Stimulated activated CD4-positive, alpha-beta T cell treated with anti-CD3 and anti-CD28 coated beads, Interleukin-1b, Interleukin-23, amount 100 ng/mL, for 24 hours (primary cell): ENCODE results near the gene TPO.
"Not testable (repeated sequence)": the region's sequence is repeated elsewhere in the genome, so short reads cannot be mapped to it uniquely, and the experiment has no call there.

ENCODE experiments used
- DNase-seq, 4 experiments: peaks; one replicate each; pipeline ENCODE4 v3.0.0-alpha.2; 2020; ENCODE audit warnings: low read depth in 4 of 4, low spot score in 1 of 4

TPO gene

DNA sequence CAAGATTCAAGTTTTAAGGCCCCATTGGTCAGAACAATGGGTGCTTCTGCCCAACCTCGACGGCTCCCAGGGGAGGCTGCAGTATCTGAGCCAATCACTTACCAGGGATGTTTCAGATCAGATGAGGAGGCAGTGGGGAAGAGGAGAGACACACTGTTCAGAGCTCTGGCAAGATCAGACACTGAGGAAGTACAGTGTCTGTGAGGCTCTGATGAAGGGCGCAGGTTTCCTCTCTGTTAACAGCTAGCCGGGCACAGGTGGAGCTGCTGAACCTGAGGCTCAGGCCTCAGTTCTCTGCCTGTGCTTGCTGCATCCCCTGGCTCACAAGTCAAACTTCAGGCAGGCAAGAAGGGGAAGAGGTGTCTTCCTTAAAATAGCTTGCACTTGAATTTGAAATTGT lies 69.7 kb downstream of the TPO start:
- DNase-seq = no peak

DNA sequence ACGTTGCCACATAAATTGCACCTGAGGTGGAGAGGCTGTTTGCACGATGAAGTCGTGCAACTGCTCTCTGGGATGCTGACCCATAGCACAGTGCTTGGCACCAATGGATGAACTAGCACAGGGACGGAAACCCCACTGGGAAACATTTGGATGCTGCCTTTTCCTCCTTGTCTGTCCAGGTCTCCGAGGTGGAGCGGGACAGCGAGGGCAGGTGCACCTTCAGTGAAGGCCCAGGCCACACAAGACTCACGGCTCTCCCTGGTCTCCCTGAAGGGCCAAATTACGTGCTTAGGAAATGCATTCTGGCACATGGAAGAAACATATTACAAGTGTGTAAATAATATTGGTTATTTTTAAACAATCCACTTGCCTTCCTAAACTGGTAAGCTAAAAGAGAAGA lies 70.3 kb downstream of the TPO start:
- no peak for DNase-seq

DNA sequence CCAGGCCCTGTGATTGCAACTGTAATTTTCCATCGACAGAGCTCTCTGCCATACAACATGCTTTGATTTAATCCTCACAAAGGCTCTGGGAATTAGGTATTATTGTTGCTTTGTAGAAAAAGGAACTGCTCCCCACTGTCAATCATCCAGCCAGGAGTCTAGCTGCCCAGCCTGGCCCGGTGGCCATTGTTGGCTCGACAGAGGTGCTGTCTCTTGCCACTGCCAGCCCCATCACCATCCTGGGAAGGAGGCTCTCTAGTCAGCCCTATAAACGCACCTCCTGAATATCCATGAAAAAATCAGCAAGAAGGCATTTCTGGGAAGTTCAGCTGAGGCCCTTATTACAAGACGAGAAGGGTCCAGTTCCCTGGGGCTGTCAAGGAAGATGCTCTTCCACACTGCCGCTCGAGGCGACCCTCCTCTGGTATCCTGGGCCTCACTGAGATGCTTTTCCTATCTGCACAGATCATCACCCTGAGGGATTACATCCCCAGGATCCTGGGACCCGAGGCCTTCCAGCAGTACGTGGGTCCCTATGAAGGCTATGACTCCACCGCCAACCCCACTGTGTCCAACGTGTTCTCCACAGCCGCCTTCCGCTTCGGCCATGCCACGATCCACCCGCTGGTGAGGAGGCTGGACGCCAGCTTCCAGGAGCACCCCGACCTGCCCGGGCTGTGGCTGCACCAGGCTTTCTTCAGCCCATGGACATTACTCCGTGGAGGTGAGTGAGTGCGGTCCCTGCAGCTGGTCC lies 71.0 kb downstream of the TPO start:
- no peak for DNase-seq

DNA sequence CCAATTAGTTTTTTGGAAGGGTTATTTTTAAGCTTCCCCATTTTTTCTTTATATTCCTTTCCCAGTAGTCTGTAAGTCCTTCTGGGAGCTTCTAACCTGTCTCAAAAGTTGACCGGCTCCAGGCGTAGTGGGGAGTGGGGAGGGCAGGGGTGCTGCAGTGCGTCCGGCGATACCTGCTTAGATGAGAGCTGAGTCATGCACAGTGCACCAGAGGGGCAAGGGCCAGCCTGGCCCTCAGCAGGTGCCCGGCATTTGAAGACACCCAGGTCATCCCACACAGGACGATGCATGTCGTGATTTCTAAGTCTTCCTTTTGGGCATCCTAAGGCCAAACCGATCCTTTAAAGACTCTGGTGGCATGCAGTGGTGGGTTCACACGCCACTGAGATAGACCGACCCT lies 73.4 kb downstream of the TPO start:
- no peak for DNase-seq

DNA sequence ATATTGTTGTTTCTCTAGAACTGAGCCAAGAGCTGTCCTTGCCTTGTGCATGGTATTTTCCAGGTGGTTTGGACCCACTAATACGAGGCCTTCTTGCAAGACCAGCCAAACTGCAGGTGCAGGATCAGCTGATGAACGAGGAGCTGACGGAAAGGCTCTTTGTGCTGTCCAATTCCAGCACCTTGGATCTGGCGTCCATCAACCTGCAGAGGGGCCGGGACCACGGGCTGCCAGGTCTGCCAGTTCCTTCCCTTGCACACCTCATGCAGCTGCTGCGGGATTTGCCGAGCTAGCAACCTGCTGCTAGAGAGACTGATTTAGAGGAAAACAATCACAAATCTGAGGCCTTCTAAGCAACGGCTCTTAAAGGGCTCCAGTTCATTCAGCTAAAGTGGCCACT lies 74.5 kb downstream of the TPO start:
- no peak for DNase-seq

DNA sequence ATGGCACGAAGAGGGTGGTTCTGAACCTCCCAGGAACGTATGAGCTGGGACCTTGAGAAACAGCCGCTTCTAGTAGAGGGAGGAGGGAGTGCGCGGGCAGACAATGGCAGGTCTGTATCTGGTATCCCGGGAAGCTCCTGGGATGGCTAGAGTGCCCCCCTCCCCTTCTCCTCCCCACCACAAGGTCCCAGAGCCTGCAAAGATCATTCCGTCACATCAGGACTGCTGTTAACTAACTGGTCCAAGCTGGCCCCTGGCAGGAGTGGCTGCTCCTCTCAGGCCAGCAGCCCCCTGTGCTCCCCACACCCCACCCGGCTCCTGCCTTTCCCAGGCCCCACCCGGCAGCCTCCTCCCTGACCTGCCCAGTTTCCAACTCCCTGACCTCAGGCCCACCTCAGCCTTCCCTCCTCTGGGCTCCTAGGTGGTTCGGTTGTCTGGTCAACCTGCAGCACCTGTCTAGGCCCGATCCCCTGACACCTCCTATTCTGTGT lies 75.0 kb downstream of the TPO start:
- no peak for DNase-seq

DNA sequence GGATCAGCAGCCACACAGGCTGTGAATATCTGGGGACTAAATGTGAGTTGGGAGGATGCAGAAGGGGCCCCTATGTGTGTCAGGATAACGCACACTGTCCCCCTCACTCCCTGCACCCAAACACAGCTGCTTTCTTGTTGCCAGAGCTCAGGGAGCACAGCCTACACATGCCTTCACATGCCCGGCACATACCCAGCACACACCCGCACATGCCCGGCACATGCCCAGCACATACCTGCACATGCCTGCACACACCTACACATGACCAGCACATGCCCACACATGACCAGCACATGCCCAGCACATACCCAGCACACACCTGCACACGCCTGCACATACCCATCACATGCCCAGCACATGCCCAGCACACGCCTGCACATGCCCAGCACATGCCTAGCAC lies 75.6 kb downstream of the TPO start:
- no peak for DNase-seq

DNA sequence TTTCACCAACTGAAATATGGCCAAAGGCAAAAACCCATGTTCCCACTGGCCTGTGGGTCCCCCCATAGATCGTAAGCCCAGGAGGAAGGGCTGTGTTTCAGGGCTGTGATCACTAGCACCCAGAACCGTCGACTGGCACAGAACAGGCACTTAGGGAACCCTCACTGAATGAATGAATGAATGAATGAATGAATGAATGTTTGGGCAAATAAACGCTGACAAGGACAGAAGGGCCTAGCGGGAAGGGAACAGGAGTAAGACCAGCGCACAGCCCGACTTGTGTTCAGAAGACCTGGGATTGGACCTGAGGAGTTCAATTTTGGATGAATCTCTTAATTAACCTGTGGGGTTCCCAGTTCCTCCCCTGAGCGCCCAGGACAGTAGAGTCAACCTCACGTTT lies 76.2 kb downstream of the TPO start:
- DNase-seq = no peak

DNA sequence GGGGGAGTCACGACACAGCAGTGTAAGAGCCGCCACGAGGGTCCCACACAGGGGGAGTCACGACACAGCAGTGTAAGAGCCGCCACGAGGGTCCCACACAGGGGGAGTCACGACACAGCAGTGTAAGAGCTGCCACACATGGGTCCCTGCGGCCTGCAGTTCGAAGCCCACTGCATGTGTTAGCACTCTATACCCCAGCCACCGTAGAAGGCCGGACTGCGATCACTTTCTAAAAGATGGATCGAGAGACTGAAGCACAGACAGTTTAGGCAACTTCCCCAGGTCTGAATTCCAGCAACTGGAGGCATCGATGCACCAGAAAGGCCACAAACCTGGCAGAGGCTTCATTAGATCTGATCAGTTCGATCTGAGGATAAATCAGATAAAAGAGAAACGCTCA lies 77.1 kb downstream of the TPO start:
- not testable (repeated sequence) for DNase-seq

DNA sequence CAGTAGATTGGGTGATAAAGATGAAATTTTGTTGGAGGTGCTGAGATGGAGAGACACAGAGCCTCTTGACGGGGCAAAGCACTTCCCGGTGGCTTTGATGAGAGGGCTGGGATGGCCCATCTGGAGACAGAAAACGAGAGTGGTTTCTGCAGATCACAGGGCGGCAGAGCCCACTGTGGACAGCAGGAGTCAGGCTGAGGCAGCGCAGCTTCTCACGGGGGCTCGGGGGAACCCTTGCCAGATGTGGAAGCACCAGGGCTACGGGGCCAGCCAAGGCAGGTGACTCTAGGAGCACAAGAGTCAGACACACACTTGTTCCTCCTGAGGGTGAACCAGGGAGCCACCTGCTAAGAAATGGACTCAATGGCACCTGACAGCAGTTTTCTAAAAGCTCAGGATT lies 78.5 kb downstream of the TPO start:
- no peak for DNase-seq

DNA sequence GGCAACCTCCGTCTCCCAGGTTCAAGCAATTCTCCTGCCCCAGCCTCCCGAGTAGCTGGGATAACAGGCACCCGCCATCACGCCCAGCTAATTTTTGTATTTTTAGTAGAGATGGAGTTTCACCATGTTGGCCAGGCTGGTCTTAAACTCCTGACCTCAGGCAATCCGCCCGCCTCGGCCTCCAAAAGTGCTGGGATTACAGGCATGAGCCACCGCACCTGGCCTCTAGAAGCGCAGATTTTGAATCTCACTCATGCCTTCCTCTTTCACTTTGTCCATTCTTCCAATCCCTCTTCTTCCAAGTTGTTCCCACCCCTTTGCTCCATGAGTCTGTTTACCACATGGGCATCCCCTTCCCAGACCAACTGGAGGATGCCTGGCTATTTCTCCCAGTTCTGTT lies 79.0 kb downstream of the TPO start:
- DNase-seq = not testable (repeated sequence)

DNA sequence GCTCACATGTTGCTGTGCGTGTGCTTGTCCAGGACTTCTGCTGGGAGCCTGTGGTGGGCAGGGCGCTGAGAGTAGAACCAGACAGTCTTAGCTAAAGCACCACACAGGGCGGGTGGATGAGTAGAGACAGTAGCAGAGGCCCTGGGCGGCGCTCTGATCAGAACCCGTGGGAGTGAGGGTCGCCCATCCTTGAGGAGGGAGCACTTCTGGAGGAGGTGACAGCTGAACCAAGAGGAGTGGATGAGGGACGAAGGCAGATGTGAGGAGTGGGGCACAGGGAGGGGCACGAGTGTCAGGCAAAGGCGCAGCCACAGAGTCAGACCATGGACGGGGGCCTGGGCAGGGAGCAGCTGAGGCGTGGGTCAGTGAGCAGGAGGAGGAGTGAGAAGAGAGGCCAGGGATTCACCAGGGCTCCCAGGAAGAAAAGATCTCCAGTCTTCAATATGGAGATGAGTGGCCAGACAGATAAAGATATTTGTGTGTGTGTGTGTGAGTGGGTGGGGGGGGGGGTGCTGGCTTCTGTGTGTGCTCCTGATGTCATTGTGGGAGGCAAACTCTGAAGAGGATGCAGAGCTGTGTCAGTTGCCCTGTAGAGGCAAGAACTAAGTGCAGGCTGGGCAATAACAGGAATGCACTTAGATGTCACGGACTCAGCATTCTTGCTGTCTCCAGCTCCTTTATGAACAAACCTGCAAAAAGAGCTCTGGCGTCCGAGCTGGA lies 79.6 kb downstream of the TPO start:
- no peak for DNase-seq

DNA sequence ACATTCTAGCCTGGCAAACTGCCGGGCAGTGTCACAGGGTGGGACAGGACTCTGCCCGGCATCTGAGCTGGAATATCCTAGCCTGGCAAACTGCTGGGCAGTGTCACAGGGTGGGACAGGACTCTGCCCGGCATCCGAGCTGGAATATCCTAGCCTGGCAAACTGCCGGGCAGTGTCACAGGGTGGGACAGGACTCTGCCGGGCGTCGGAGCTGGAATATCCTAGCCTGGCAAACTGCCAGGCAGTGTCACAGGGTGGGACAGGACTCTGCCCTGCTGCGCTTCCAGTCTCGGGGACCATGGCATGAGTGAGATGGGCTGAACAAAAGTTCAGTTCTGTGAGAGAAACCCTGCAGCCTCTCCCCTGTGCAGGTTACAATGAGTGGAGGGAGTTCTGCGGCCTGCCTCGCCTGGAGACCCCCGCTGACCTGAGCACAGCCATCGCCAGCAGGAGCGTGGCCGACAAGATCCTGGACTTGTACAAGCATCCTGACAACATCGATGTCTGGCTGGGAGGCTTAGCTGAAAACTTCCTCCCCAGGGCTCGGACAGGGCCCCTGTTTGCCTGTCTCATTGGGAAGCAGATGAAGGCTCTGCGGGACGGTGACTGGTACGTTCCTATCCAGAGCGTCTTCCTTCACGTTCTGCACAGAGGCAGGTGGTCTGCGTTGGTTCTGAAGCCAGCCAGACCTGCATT lies 80.3 kb downstream of the TPO start:
- no peak for DNase-seq

DNA sequence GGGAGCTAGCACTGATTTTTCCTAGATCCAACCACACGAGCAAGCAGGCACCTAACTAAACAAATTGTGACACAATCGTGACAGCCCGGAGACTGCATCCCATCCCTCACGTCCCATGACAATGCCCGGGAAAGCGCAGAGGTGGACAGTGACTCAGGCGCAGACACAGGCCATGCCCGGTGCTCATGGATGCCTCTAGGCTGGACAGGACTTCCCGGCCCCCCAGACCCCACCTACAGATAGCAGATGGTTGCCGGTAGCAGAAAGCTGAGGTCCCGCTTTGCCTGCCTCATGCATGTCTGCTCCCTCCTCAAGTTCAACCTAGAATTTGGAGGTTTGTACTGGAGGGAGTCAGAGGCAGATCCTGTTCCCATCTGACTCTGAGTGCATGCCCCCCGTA lies 81.0 kb downstream of the TPO start:
- DNase-seq = no peak

DNA sequence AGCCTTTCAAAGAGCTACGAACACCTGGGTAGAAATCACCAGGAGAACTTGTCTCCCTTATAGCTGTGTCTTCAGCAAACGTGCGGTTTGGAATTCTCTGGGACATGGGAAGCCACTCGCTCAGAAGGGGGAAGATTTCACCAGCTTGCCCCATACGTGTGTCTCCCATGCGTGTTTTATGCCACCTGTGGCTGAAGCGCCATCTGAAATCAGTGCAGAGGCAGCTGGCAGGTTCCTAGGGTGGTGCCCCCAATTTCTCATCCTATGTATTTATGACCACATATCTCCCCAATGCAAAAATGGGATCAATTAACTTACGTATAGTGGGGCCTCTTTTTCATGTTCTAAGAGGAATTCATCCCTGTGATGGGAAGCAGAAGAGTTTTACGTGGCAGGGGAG lies 81.6 kb downstream of the TPO start:
- DNase-seq = no peak

DNA sequence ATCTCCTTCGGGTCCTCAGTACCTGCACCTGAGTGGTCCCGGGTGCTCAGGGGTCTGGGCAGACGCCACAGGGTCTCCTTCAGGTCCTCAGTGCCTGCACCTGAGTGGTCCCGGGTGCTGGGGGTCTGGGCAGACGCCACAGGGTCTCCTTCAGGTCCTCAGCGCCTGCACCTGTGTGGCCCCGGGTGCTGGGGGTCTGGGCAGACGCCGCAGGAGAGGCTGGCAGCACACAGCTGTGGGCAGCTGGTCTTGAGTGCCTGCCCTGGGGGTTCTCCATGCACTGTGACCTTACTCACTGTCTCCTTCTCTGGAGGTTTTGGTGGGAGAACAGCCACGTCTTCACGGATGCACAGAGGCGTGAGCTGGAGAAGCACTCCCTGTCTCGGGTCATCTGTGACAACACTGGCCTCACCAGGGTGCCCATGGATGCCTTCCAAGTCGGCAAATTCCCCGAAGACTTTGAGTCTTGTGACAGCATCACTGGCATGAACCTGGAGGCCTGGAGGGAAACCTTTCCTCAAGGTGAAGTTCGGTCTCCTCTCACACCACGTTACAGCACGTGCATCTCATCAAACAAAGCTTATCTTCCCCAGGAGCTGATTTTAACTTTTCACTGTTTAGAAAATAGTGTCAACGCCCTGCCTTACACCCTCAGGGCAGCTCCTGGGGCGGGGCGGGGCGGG lies 82.6 kb downstream of the TPO start:
- DNase-seq = no peak

DNA sequence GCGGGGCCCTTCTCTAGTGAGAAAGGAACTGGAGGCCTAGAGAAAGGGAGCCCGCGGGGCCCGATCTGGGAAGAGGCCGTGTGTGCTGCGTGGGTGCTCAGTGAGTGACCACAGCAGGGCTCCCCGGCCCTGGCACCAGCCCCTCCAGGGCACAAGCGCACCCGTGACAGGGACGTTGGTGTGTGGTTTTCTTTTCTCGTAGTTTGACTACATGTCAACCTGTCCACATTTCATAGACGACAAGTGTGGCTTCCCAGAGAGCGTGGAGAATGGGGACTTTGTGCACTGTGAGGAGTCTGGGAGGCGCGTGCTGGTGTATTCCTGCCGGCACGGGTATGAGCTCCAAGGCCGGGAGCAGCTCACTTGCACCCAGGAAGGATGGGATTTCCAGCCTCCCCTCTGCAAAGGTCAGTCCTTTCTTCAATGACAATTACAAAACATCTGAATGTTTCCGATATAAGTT lies 83.1 kb downstream of the TPO start:
- no peak for DNase-seq

DNA sequence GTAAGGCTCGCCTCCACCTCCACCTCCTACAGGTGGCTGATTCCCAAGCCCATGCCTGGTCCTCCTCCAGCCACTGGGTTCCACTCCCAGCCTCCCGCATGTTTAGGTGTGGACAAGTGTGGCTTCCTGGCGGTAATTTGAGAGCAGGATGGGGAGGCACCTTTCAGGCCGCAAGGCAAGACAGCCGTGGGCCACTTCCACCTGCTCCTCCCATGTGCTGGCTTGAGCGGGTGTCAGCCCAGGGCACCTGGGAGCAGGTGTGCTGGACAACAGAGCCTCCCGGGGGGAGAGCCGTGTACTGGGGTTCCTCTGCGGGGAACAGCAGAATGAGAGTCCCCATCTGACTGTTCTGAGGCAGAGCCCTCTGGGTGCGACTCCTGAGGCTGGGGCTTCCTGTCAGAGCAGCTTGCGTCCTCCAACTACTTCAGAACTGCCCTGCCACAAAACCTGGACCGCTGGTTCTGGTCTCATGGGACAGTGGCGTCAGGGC lies 83.9 kb downstream of the TPO start:
- no peak for DNase-seq

DNA sequence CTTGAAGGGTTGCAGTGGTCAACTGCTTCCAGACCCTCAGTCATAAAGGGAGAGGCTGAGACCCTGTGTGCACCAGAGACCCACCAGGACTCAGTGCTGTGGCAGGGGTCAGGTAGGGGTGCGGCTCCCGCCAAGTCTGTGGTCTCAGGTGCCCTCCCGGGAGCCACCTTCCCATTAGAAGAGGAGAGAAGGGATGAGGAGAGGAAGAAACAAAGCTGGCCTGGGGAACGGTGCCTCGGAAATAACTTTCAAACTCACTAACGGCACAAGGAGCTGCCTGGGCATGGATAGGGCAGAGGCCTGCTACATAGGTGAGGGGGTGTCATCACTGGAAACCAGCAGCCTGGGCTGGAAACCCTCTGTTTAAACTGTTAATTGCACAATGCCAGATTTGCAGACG lies 84.9 kb downstream of the TPO start:
- no peak for DNase-seq

DNA sequence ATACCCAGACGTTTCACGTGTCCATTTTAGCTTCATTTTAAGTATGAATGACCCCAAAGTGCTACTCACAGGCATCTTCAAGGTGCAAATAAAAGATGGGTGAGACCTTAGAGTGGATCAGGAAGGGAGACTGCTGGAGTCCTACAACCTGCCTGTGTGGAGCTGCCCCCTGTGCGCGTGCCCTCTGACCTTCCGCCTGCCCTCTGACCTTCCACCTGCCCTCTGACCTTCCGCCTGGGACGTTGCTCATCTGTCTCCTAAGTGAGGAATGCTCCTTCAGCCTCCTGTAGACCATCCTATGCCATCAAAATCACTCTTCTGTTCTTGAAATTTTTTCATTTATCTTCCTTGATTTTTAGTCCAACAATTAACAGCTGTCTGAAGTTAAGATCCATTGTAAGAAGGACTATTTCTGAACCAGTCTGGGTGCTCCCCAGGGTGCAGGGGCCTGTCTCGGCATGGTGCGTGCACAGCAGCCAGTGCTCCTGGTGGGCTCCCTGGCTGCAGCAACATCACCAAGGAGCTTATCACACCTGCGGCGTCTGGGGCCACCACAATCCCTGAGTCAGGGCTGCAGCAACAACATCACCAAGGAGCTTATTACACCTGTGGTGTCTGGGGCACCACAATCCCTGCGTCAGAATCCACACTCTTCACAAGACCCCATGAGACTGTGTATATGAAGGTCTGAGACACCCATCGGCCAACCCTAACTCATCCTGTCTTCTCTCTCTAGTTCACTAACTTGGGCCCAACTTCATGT lies 86.0 kb downstream of the TPO start:
- no peak for DNase-seq
